Astrocyte of the spinal cord (primary cell): ENCODE results near the gene ZRANB1.
"Not testable (repeated sequence)": the region's sequence is repeated elsewhere in the genome, so short reads cannot be mapped to it uniquely, and the experiment has no call there.

ENCODE experiments used
- DNase-seq: peaks from one replicate; pipeline ENCODE4 v3.0.0; 2011; ENCODE audit warnings: low read depth, low spot score
- H3K4me3 ChIP-seq: 2 replicates; pipeline ENCODE4 v1.5.1; 2011; ENCODE audit warnings: low read depth, mild to moderate bottlenecking, low read length, moderate library complexity
- CTCF ChIP-seq: IDR thresholded peaks from 2 replicates; pipeline ENCODE4 v1.5.1; 2012; ENCODE audit warnings: low read depth, mild to moderate bottlenecking, low read length, inconsistent platforms
- in situ Hi-C: cut with HindIII; loops from 2 replicates; pipeline ENCODE4 v1.10.0; 2017; ENCODE audit warnings: low sequenced_read_pairs

The ZRANB1 gene

GRCh38 chr10:124912101-124912886 is 29.6 kb upstream of the ZRANB1 start:
- in situ Hi-C loops = no loop called here
- no peak overlapping the region for H3K4me3 ChIP-seq
- TF ChIP-seq CTCF = no peak
- DNase-seq = no peak

GRCh38 chr10:124913167-124913566 is 28.8 kb upstream of the ZRANB1 start:
- TF ChIP-seq CTCF = no peak
- no peak overlapping the region for H3K4me3 ChIP-seq
- in situ Hi-C loops = no loop called here
- DNase-seq = no peak

- H3K4me3 ChIP-seq, DNase-seq, in situ Hi-C loops: not testable (repeated sequence)
Measured at GRCh38 chr10:124914398-124914797, 27.5 kb upstream of the ZRANB1 start.

- in situ Hi-C loops = no loop called here
- peak overlapping the region; percentile 92 for H3K4me3 ChIP-seq
- TF ChIP-seq CTCF = no peak
- DNase-seq = no peak
Measured at GRCh38 chr10:124916098-124916584, 25.8 kb upstream of the ZRANB1 start.

GRCh38 chr10:124916585-124917427 is 25.1 kb upstream of the ZRANB1 start:
- H3K4me3 ChIP-seq = peak overlapping the region; percentile 92
- in situ Hi-C loops = no loop called here
- no peak for TF ChIP-seq CTCF
- DNase-seq = peak; percentile 97

GRCh38 chr10:124917428-124918190 is 24.3 kb upstream of the ZRANB1 start:
- in situ Hi-C loops = no loop called here
- peak overlapping the region; percentile 92 for H3K4me3 ChIP-seq
- no peak for TF ChIP-seq CTCF
- DNase-seq = peak; percentile 57
